HG03175 (cell line): ENCODE measurements around the gene WSCD2.

Experiments
- ATAC-seq: cut with Tn5 transposase; IDR thresholded peaks from one replicate; pipeline ENCODE4 v1.9.1; 2021; ENCODE audit warnings: mild to moderate bottlenecking, moderate library complexity; ENCODE audit not compliant: unreplicated experiment

WSCD2 gene

GRCh38 chr12:108107293-108107692 lies 21.8 kb upstream of the WSCD2 start:
- ATAC-seq, result no peak

GRCh38 chr12:108109504-108109903 lies 19.6 kb upstream of the WSCD2 start:
- no peak for ATAC-seq

- no peak for ATAC-seq
Observed at GRCh38 chr12:108109954-108110353, 19.1 kb upstream of the WSCD2 start.

- no peak for ATAC-seq
Observed at GRCh38 chr12:108110844-108111243, 18.2 kb upstream of the WSCD2 start.

- no peak for ATAC-seq
Observed at GRCh38 chr12:108112832-108113556, 16.1 kb upstream of the WSCD2 start.

GRCh38 chr12:108115123-108116121 lies 13.7 kb upstream of the WSCD2 start:
- ATAC-seq, result no peak

- ATAC-seq, result no peak
Observed at GRCh38 chr12:108116254-108116653, 12.8 kb upstream of the WSCD2 start.

- no peak for ATAC-seq
Observed at GRCh38 chr12:108116699-108117098, 12.4 kb upstream of the WSCD2 start.

GRCh38 chr12:108117163-108117849 lies 11.8 kb upstream of the WSCD2 start:
- ATAC-seq, result no peak

GRCh38 chr12:108117902-108118301 lies 11.2 kb upstream of the WSCD2 start:
- ATAC-seq, result no peak

- no peak for ATAC-seq
Observed at GRCh38 chr12:108119126-108119973, 9.7 kb upstream of the WSCD2 start.

GRCh38 chr12:108119974-108120862 lies 8.9 kb upstream of the WSCD2 start:
- no peak for ATAC-seq

- no peak for ATAC-seq
Observed at GRCh38 chr12:108120863-108121165, 8.3 kb upstream of the WSCD2 start.

- ATAC-seq, result no peak
Observed at GRCh38 chr12:108121320-108121719, 7.8 kb upstream of the WSCD2 start.

- no peak for ATAC-seq
Observed at GRCh38 chr12:108121728-108122471, 7.2 kb upstream of the WSCD2 start.

- no peak for ATAC-seq
Observed at GRCh38 chr12:108122644-108123043, 6.4 kb upstream of the WSCD2 start.

GRCh38 chr12:108123402-108123801 lies 5.7 kb upstream of the WSCD2 start:
- no peak for ATAC-seq

GRCh38 chr12:108125073-108125472 lies 4.0 kb upstream of the WSCD2 start:
- no peak for ATAC-seq

- no peak for ATAC-seq
Observed at GRCh38 chr12:108126212-108126611, 2.9 kb upstream of the WSCD2 start.
